ENCODE results near the gene P2RX2. TPM values are rescaled to one million over a fixed set of nuclear protein-coding genes. Genes with fewer than 3 reads are reported as not detected.

Gene P2RX2
- total RNA-seq, 1 donor from 2014 or later = not detected

DNA sequence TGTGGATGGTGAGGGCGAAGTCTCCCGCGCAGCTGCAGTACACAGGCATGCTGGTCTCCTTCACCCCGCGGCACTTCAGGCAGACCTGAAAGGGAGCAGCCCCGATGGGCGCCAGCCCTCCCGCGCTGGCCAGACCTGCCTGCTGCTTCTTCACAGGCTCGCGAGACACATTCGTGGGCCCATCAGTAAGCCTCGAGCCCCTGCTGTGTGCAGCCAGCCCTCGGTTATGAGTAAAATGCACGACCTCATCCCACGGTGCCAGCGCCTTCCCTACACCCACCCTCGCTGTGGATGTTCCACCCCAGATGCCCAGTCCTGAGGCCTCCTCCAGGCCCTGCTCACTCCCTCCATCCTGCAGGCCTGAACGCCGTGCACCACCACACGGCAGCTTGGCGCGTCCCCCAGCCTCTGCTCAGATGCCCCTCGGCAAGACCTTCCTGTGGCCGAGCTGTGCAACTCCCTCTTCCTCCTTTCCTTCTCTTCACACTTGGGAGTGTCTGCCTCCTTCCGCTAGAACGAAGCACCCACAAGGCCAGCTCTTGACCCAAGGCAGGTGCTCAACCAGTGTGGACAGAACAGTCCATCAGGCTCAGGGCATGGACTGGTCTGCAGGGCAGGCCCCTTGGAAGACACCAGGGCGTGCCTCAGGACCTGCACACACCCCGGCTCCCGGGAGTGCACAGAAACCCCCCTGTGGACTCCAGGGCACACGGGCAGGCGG is 6.5 kb downstream of the P2RX2 start:
- Histone ChIP-seq H3K27me3 (ENCODE audit: control insufficient read depth, insufficient read depth, low read length) (peaks cover 11% of the 10 kb centered on the region), H3K36me3 (ENCODE audit: control insufficient read depth, insufficient read depth, low read length) (no peaks in the 10 kb centered on the region), H3K4me3 (ENCODE audit: low read depth, low read length) (no peak overlapping the region)
- DNase-seq (ENCODE audit: low read depth) = no peak
- TF ChIP-seq, protein P1, sequence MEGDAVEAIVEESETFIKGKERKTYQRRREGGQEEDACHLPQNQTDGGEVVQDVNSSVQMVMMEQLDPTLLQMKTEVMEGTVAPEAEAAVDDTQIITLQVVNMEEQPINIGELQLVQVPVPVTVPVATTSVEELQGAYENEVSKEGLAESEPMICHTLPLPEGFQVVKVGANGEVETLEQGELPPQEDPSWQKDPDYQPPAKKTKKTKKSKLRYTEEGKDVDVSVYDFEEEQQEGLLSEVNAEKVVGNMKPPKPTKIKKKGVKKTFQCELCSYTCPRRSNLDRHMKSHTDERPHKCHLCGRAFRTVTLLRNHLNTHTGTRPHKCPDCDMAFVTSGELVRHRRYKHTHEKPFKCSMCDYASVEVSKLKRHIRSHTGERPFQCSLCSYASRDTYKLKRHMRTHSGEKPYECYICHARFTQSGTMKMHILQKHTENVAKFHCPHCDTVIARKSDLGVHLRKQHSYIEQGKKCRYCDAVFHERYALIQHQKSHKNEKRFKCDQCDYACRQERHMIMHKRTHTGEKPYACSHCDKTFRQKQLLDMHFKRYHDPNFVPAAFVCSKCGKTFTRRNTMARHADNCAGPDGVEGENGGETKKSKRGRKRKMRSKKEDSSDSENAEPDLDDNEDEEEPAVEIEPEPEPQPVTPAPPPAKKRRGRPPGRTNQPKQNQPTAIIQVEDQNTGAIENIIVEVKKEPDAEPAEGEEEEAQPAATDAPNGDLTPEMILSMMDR (IDR thresholded peaks at IDR 0.05; ENCODE audit: insufficient read depth, low read length, poor library complexity, severe bottlenecking) = no peak

DNA sequence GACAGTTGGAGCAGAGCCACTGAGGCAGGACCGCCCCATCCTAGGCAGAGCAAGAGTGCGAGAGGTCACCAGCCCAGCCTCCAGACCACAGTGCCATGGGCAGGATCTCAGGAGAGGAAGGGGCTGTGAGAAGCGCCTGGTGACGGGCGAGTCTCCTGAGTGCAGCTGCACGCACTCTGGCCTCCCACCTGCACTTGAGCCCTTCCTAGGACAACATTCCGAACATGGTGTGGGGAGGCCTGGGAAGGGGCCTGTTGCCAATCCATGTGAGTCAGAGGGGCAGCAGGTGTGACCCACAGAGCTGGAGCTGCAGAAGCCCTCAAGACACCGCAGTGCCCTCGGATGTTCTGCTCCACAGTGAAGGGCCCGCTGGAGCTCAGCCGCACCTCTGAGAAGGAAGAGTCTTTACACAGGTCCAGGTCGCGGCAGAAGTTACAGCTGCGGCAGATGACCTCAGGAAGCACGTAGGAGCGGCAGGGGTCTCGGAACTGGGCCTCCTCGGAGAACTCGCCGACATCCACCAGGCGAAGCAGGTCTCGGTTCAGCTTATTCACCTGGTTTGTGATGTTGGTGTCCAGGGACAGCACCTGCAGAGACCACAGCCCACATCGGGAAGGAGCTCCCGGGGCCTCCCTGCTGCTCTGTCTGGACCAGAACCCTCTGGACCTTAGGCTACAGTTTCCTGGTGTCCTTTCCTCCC is 7.3 kb downstream of the P2RX2 start:
- Histone ChIP-seq H3K36me3 (ENCODE audit: control insufficient read depth, insufficient read depth, low read length) (no peaks in the 10 kb centered on the region), H3K27me3 (ENCODE audit: control insufficient read depth, insufficient read depth, low read length) (peaks cover 3% of the 10 kb centered on the region), H3K4me3 (ENCODE audit: low read depth, low read length) (no peak overlapping the region)
- DNase-seq (ENCODE audit: low read depth) = no peak
- TF ChIP-seq, protein P1 (IDR thresholded peaks at IDR 0.05; ENCODE audit: insufficient read depth, low read length, poor library complexity, severe bottlenecking) = no peak

DNA sequence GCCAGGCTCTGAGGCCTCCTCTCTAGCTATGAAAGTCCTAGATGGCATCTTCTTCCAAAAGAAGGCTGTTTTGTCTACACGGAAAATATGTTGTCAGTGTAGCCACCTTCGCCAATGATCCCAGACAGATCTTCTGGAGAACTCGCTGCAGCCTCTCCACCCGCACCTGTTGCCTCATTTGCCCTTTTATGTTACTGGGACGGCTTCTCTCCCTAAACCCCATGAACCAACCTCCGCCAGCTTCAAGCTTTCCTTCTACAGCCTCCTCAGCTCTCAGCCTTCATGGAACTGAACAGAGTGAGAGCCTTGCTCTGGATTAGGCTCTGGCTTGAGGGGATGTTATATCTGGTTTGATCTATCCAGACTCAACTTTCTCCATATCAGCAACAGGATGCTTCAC is 10.8 kb downstream of the P2RX2 start:
- DNase-seq (ENCODE audit: low read depth) = no peak
- Histone ChIP-seq H3K27me3 (ENCODE audit: control insufficient read depth, insufficient read depth, low read length) (no peaks in the 10 kb centered on the region), H3K4me3 (ENCODE audit: low read depth, low read length) (no peak overlapping the region), H3K36me3 (ENCODE audit: control insufficient read depth, insufficient read depth, low read length) (no peaks in the 10 kb centered on the region)
- TF ChIP-seq, protein P1 (IDR thresholded peaks at IDR 0.05; ENCODE audit: insufficient read depth, low read length, poor library complexity, severe bottlenecking) = no peak

DNA sequence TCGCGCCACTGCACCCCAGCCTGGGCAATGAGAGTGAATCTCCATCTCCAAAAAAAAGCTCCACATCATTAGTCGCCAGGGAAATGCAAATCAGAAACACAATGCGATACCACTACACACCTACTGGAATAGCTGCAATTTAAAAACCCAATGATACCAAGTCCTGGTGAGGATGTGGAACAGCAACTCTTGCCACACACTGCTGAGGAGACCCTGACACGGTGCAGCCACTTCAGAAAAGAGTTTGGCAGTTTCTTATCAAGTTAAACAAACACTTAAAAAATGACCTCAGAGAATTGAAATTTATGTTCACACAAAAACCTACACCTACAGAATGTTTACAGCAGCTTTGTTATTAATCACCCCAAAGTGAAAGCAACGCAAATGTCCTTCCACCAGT is 12.1 kb downstream of the P2RX2 start:
- TF ChIP-seq, protein P1 (IDR thresholded peaks at IDR 0.05; ENCODE audit: insufficient read depth, low read length, poor library complexity, severe bottlenecking) = no peak
- DNase-seq (ENCODE audit: low read depth) = no peak
- no peaks in the 10 kb centered on the region for H3K27me3 ChIP-seq (ENCODE audit: control insufficient read depth, insufficient read depth, low read length)
- no peak overlapping the region for H3K4me3 ChIP-seq (ENCODE audit: low read depth, low read length)
- no peaks in the 10 kb centered on the region for H3K36me3 ChIP-seq (ENCODE audit: control insufficient read depth, insufficient read depth, low read length)

DNA sequence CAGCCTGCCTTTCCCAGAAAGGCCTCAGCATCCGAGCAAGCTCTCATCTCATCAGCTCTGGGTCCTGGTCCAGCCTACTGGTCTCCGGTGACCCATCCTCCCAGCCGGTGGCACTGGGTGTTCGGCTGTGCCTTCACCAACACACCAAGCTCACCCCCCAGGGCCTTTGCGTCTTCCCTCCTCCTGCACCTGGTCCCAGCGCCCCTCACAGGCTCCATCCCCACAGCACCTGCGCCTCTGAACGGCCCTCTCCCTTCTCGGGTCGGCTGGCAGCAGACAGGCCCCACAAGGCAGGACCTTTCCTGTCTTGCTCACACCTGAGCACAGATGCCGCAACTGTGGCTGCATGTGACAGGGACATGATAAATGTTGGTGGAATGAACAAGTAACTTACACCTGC is 13.1 kb downstream of the P2RX2 start:
- H3K4me3 ChIP-seq (ENCODE audit: low read depth, low read length) = no peak overlapping the region
- DNase-seq (ENCODE audit: low read depth) = no peak
- H3K36me3 ChIP-seq (ENCODE audit: control insufficient read depth, insufficient read depth, low read length) = no peaks in the 10 kb centered on the region
- H3K27me3 ChIP-seq (ENCODE audit: control insufficient read depth, insufficient read depth, low read length) = no peaks in the 10 kb centered on the region
- TF ChIP-seq, protein P1 (IDR thresholded peaks at IDR 0.05; ENCODE audit: insufficient read depth, low read length, poor library complexity, severe bottlenecking) = no peak

All from kidney epithelial cell (primary cell).